H7 (cell line): ENCODE data around the gene IKBKE. TPM values are rescaled to one million over a fixed set of nuclear protein-coding genes. Genes with fewer than 3 reads are reported as not detected.
A peak's percentile ranks its signal among the peaks of the same experiment; 100 is the strongest.

Experiments used
- DNase-seq: peaks from one replicate; pipeline ENCODE4 v3.0.0; 2012
- H3K27me3 ChIP-seq: 2 replicates; pipeline ENCODE4 v1.6.0; 2011; ENCODE audit warnings: mild to moderate bottlenecking, low read length; ENCODE audit not compliant: control insufficient read depth, insufficient read depth
- H3K36me3 ChIP-seq: replicated peaks from 2 replicates; pipeline ENCODE4 v1.5.1; 2011; ENCODE audit warnings: low read length; ENCODE audit not compliant: control insufficient read depth, insufficient read depth
- H3K4me3 ChIP-seq: 2 replicates; pipeline ENCODE4 v1.5.1; 2011; ENCODE audit warnings: low read depth, mild to moderate bottlenecking, control low read depth, low read length, moderate library complexity; ENCODE audit not compliant: insufficient read depth
- total RNA-seq: library from RNA; depleted of rRNA; stranded (reverse); fragments of >200 nt; shearing (Covaris generic); gene quantifications from 2 replicates; pipeline ENCODE4 v1.2.3, GENCODE V29; 2014; rRNA removed

The IKBKE gene
- total RNA-seq, 1 experiment from 2014 or later: 9.4 TPM

- Histone ChIP-seq H3K27me3 (no peaks in the 10 kb centered on the region), H3K4me3 (no peak overlapping the region), H3K36me3 (no peaks in the 10 kb centered on the region)
- no peak for DNase-seq
Measured at GRCh38 chr1:206538086-206538770, 68.0 kb downstream of the IKBKE start.

DNA sequence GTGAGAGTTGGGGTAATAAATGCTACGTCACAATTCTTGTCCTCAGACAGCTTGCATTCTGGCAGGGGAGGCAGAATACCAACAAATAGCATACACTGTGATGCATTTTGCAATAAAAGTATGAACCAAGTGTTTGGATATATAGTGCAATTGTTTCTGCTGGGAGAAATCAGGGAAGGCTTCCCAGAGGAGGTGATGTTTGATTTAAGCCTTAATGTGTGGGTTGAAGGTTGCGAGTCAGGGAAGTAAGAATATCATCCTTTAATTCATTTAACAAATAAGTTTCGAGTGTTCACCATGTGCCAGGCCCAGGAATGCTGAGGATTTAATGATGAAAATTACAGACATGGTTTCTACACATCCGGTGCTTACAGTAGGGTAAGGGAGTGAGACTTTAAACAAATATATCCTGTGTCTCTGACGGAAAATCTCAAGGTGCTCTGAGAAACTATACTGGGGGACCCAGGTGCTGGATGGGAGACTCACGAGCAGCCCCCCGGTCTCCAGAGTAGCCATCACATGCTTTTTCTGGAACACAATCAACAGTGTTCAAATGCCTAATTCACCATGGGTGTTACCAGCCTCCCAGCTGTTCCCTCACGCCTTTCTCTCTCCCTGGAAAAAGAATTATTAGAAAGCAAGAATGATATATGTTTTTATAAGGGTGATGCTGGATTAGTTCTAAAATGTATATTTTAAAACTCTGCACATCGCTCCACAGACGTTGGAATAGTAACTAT, 68.8 kb downstream of the IKBKE start:
- no peak overlapping the region for H3K4me3 ChIP-seq
- DNase-seq: no peak
- no peaks in the 10 kb centered on the region for H3K36me3 ChIP-seq
- no peaks in the 10 kb centered on the region for H3K27me3 ChIP-seq

- DNase-seq: no peak
- no peaks in the 10 kb centered on the region for H3K27me3 ChIP-seq
- H3K4me3 ChIP-seq: no peak overlapping the region
- no peaks in the 10 kb centered on the region for H3K36me3 ChIP-seq
Measured at GRCh38 chr1:206540044-206540780, 69.9 kb downstream of the IKBKE start.

DNA sequence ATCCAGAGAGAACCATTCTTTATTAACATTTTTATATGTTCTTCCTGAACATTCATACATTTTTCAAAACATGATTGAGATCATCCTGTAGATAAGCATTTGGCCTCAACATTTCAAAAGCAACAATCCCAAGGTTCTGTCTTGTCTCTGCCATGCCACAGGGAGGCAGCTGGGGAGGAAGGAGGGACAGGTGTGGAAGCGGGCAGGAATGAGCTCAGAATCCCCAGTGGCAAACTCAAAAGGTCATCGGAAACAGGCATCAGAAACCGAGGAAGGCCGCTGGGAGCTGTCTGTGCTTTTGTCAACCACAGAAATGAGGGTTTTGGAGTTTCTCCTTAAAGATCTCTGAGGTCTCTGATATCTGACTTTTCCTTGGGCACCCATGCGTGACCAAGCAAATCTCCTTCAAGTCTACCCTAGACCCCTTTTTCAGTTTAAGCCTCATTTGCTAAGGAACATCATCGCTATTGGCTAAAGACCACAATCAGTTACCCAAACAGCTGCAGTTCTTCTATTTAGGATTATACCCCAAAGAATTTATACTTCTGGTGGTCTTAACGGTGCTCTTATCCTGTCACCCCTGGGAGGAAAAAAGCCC, 71.1 kb downstream of the IKBKE start:
- Histone ChIP-seq H3K36me3 (no peaks in the 10 kb centered on the region), H3K4me3 (no peak overlapping the region), H3K27me3 (no peaks in the 10 kb centered on the region)
- DNase-seq: no peak

- Histone ChIP-seq H3K4me3 (no peak overlapping the region), H3K36me3 (no peaks in the 10 kb centered on the region), H3K27me3 (0 out of 2 replicates have a peak, but pooled peaks cover 2% of the 10 kb centered on the region)
- peak; percentile 90 for DNase-seq
Measured at GRCh38 chr1:206544562-206545257, 74.4 kb downstream of the IKBKE start.

GRCh38 chr1:206545351-206545750, 75.1 kb downstream of the IKBKE start:
- 0 out of 2 replicates have a peak, but pooled peaks cover 2% of the 10 kb centered on the region for H3K27me3 ChIP-seq
- H3K4me3 ChIP-seq: no peak overlapping the region
- H3K36me3 ChIP-seq: no peaks in the 10 kb centered on the region
- no peak for DNase-seq

Other genes starting within 250 kb of the IKBKE start
- 0.24 and 0.70 TPM in 2 replicates for gene RASSF5, start 37.1 kb downstream of the IKBKE start, total RNA-seq
- 77.3 and 106 TPM in 2 replicates for gene EIF2D, start 142.0 kb downstream of the IKBKE start, total RNA-seq
- 28.3 and 28.4 TPM in 2 replicates for gene DYRK3, start 165.1 kb downstream of the IKBKE start, total RNA-seq
- gene MAPKAPK2, start 214.4 kb downstream of the IKBKE start, total RNA-seq: 67.7 and 77.8 TPM in 2 replicates